Activated naive CD4-positive, alpha-beta T cell treated with anti-CD3 and anti-CD28 coated beads, Interleukin-2, amount 50 U/mL, for 24 hours (primary cell): ENCODE data around the gene DDX1.
"Not testable (repeated sequence)": the region's sequence is repeated elsewhere in the genome, so short reads cannot be mapped to it uniquely, and the experiment has no call there.

ENCODE experiments used
- H3K27ac Mint-ChIP-seq: one replicate; pipeline ENCODE4 v1.8.0; 2021; ENCODE audit warnings: mild to moderate bottlenecking, mixed read lengths
- H3K27me3 Mint-ChIP-seq: one replicate; pipeline ENCODE4 v1.8.0; 2021; ENCODE audit warnings: mixed read lengths
- H3K36me3 Mint-ChIP-seq: one replicate; pipeline ENCODE4 v1.8.0; 2021; ENCODE audit warnings: mixed read lengths
- H3K4me1 Mint-ChIP-seq: one replicate; pipeline ENCODE4 v1.8.0; 2021; ENCODE audit warnings: mixed read lengths
- H3K4me3 Mint-ChIP-seq: one replicate; pipeline ENCODE4 v1.8.0; 2021; ENCODE audit warnings: mild to moderate bottlenecking, mixed read lengths
- H3K9me3 Mint-ChIP-seq: one replicate; pipeline ENCODE4 v1.8.0; 2021; ENCODE audit warnings: mixed read lengths

DDX1 gene

DNA sequence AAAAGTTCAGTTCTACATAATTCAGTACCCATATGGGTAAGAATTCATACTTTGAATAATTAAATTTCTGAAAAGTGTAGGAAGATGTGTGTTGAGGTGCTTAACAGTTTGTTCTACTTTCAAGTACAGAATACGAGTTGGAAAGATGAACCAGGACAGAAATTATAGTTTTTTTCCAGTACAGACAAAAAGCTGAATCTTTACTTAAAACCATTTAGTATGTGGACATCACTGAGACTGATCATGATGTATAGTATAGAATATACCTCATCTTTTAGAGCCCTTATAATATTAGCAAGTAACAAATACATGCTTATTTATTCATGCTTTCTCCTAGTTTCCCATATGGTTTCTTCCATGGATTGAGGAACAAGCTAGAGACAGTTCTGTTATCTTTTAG lies 10.0 kb downstream of the DDX1 start:
- Mint-ChIP-seq H3K4me3 (no peak overlapping the region), H3K4me1 (no peaks in the 10 kb centered on the region), H3K36me3 (peaks cover 28% of the 10 kb centered on the region), H3K27me3 (no peaks in the 10 kb centered on the region), H3K27ac (no peak overlapping the region), H3K9me3 (no peaks in the 10 kb centered on the region)

GRCh38 chr2:15602393-15602792 lies 10.7 kb downstream of the DDX1 start:
- H3K27me3 Mint-ChIP-seq, result no peaks in the 10 kb centered on the region
- H3K4me3 Mint-ChIP-seq, result no peak overlapping the region
- no peaks in the 10 kb centered on the region for H3K4me1 Mint-ChIP-seq
- H3K27ac Mint-ChIP-seq, result no peak overlapping the region
- peaks cover 26% of the 10 kb centered on the region for H3K36me3 Mint-ChIP-seq
- no peaks in the 10 kb centered on the region for H3K9me3 Mint-ChIP-seq

GRCh38 chr2:15603044-15603765 lies 11.5 kb downstream of the DDX1 start:
- no peak overlapping the region for H3K4me3 Mint-ChIP-seq
- H3K36me3 Mint-ChIP-seq, result peaks cover 28% of the 10 kb centered on the region
- no peaks in the 10 kb centered on the region for H3K27me3 Mint-ChIP-seq
- no peak overlapping the region for H3K27ac Mint-ChIP-seq
- no peaks in the 10 kb centered on the region for H3K9me3 Mint-ChIP-seq
- H3K4me1 Mint-ChIP-seq, result no peaks in the 10 kb centered on the region

DNA sequence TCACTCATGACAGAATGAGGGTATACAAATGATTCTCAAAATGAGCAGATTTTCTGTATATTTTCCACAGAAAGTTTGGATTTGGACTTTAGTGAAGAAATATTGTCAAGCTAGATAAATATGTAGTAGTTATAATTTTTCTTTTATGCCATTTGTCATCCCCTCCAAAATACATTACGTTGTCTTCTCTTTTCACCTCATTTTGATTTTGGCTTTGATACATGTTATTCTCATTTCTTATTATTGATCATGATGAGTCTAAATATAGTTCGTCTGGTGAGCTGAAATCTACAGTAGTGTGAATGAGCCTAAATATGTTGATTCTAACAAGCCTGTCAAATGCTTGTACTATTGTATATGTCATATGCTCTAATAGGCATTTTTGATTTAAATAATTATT lies 12.3 kb downstream of the DDX1 start:
- no peak overlapping the region for H3K4me3 Mint-ChIP-seq
- no peaks in the 10 kb centered on the region for H3K4me1 Mint-ChIP-seq
- H3K36me3 Mint-ChIP-seq, result peaks cover 28% of the 10 kb centered on the region
- no peaks in the 10 kb centered on the region for H3K9me3 Mint-ChIP-seq
- no peak overlapping the region for H3K27ac Mint-ChIP-seq
- H3K27me3 Mint-ChIP-seq, result no peaks in the 10 kb centered on the region

DNA sequence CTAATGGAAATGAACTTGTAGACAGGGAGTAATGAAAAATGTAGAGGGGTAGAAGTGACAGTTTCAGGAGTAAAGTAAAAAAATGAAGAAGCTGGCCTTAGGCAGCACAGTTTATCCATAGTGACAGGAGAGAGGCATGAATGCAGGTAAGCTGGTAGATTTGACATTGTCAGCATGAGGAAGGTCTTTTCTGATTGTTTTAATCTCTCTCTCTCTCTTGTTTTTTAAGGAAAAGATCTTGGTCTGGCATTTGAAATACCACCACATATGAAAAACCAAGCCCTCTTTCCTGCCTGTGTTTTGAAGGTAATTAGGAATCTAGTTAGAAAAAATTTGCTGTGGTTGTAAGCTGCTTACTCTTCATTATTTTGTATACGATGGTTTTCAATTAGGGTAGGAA lies 14.1 kb downstream of the DDX1 start:
- H3K36me3 Mint-ChIP-seq, result peaks cover 33% of the 10 kb centered on the region
- no peaks in the 10 kb centered on the region for H3K27me3 Mint-ChIP-seq
- H3K4me1 Mint-ChIP-seq, result no peaks in the 10 kb centered on the region
- no peak overlapping the region for H3K4me3 Mint-ChIP-seq
- no peaks in the 10 kb centered on the region for H3K9me3 Mint-ChIP-seq
- H3K27ac Mint-ChIP-seq, result no peak overlapping the region

- H3K36me3 Mint-ChIP-seq, result peaks cover 31% of the 10 kb centered on the region
- no peaks in the 10 kb centered on the region for H3K27me3 Mint-ChIP-seq
- H3K27ac Mint-ChIP-seq, result no peak overlapping the region
- H3K4me1 Mint-ChIP-seq, result no peaks in the 10 kb centered on the region
- H3K9me3 Mint-ChIP-seq, result no peaks in the 10 kb centered on the region
- H3K4me3 Mint-ChIP-seq, result no peak overlapping the region
Measured at GRCh38 chr2:15606481-15607441, 15.1 kb downstream of the DDX1 start.

- Mint-ChIP-seq H3K27ac (no peak overlapping the region), H3K36me3 (peaks cover 27% of the 10 kb centered on the region), H3K4me3 (no peak overlapping the region), H3K27me3 (no peaks in the 10 kb centered on the region), H3K4me1 (no peaks in the 10 kb centered on the region), H3K9me3 (no peaks in the 10 kb centered on the region)
Measured at GRCh38 chr2:15607709-15608391, 16.2 kb downstream of the DDX1 start.

GRCh38 chr2:15608392-15608761 lies 16.7 kb downstream of the DDX1 start:
- Mint-ChIP-seq H3K36me3 (peaks cover 28% of the 10 kb centered on the region), H3K27me3 (no peaks in the 10 kb centered on the region), H3K27ac (no peak overlapping the region), H3K9me3 (no peaks in the 10 kb centered on the region), H3K4me3 (no peak overlapping the region), H3K4me1 (peaks cover 1% of the 10 kb centered on the region)

DNA sequence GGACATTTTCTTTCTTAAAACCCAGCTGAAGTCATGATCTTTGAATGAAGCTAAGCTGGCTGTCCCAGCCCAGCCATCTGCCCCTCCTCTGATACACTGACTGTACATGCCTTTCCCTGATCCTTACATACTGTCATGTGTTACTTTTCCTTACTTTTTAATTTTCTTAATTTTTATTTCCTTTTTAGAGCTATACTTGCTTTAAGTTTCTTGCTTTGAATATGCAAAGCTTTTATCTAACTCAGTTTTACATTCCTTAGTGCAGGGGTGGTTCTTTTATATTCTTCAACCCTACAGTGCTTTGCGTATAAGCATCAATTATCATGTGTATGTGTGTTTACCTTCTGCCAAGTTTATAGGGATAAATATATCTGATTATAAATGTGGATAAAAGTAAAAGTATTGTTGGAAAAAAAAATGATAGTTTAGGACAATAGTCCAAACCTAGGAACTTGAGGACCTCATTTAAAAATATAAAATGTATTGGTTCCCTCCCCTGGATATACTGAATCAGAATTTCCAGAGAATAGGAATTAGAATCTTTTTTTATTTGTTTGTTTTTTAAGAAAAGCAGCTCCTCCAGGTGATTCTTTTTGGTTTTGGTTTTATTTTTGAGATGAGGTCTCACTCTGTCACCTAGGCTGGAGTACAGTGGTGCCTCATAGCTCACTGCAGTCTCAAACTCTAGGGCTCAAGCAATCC lies 17.8 kb downstream of the DDX1 start:
- no peak overlapping the region for H3K27ac Mint-ChIP-seq
- no peak overlapping the region for H3K4me3 Mint-ChIP-seq
- H3K36me3 Mint-ChIP-seq, result peaks cover 30% of the 10 kb centered on the region
- H3K4me1 Mint-ChIP-seq, result peaks cover 3% of the 10 kb centered on the region
- H3K27me3 Mint-ChIP-seq, result no peaks in the 10 kb centered on the region
- no peaks in the 10 kb centered on the region for H3K9me3 Mint-ChIP-seq

GRCh38 chr2:15610430-15610952 lies 18.8 kb downstream of the DDX1 start:
- Mint-ChIP-seq H3K9me3 (no peaks in the 10 kb centered on the region), H3K4me1 (peaks cover 3% of the 10 kb centered on the region), H3K4me3 (no peak overlapping the region), H3K36me3 (peaks cover 22% of the 10 kb centered on the region), H3K27ac (no peak overlapping the region), H3K27me3 (no peaks in the 10 kb centered on the region)

DNA sequence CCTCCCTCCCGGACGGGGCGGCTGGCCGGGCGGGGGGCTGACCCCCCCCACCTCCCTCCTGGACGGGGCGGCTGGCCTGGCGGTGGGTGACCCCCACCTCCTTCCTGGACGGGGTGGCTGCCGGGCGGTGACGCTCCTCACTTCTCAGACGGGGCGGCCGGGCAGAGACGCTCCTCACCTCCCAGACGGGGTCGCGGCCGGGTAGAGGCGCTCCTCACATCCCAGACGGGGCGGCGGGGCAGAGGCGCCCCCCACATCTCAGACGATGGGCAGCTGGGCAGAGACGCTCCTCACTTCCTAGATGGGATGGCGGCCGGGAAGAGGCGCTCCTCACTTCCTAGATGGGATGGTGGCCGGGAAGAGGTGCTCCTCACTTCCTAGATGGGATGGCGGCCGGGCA lies 20.4 kb downstream of the DDX1 start:
- H3K36me3 Mint-ChIP-seq, result peaks cover 20% of the 10 kb centered on the region
- not testable (repeated sequence) for H3K9me3 Mint-ChIP-seq, H3K27ac Mint-ChIP-seq, H3K4me1 Mint-ChIP-seq, H3K27me3 Mint-ChIP-seq, H3K4me3 Mint-ChIP-seq

DNA sequence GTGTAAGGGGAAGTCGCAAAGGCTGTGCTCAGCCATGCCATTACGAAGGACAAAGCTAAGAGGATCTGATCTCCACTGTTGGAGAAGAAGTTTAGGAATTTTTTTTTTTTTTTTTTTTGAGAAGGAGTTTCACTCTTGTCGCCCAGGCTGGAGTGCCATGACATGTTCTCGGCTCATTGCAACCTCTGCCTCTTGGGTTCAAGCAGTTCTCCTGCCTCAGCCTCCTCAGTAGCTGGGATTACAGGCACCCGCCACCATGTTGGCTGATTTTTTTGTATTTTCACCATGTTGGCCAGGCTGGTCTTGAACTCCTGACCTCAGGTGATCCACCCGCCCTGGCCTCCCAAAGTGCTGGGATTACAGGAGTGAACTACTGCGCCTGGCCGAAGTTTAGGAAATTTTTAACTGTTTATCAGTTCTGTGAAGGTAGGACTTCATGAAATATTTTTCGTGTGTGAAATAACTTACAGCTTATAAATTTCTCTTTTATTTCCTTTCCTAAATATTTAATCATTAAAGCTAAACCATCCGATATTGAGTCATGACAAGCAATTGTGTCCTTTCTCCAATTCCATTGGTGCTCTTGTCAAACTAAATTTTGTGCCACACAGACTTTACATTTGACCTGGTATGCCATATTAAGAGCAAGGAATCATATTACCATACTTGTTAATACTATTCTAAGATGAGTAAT lies 22.2 kb downstream of the DDX1 start:
- peaks cover 3% of the 10 kb centered on the region for H3K4me1 Mint-ChIP-seq
- no peaks in the 10 kb centered on the region for H3K27me3 Mint-ChIP-seq
- no peak overlapping the region for H3K4me3 Mint-ChIP-seq
- no peak overlapping the region for H3K27ac Mint-ChIP-seq
- peaks cover 15% of the 10 kb centered on the region for H3K36me3 Mint-ChIP-seq
- H3K9me3 Mint-ChIP-seq, result no peaks in the 10 kb centered on the region

GRCh38 chr2:15614545-15615300 lies 23.1 kb downstream of the DDX1 start:
- H3K9me3 Mint-ChIP-seq, result no peaks in the 10 kb centered on the region
- peaks cover 3% of the 10 kb centered on the region for H3K4me1 Mint-ChIP-seq
- peaks cover 15% of the 10 kb centered on the region for H3K36me3 Mint-ChIP-seq
- no peak overlapping the region for H3K27ac Mint-ChIP-seq
- H3K4me3 Mint-ChIP-seq, result no peak overlapping the region
- no peaks in the 10 kb centered on the region for H3K27me3 Mint-ChIP-seq

DNA sequence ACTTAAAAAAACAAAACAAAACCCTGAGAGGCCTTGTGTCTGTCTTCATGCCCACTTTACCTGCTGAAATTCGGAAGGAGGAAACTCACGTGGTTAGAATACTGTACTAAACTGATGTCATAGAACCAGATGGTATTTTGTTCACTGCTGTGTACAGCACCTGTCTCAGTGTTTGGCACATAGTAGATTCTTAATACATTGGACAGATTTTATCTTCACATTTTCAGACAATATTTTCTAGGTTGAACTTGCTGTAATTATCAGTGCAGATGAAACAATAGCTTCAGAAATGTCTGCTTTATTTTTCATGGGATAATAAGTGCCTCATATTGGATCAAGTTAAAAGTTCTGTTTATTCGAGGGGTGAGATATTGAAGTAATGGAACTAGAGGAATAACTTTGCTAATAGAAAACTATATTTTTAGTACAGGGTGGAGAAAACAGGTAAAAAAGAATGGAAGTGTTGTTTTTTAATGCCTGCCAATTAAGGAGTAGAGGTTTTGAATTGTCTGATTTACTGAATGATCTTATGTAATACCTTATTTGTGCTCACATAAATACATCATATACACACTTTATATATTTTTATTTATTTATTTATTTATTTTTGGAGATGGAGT lies 23.7 kb downstream of the DDX1 start:
- H3K27ac Mint-ChIP-seq, result peak overlapping the region; percentile 18
- no peaks in the 10 kb centered on the region for H3K9me3 Mint-ChIP-seq
- H3K27me3 Mint-ChIP-seq, result no peaks in the 10 kb centered on the region
- peaks cover 3% of the 10 kb centered on the region for H3K4me1 Mint-ChIP-seq
- peaks cover 10% of the 10 kb centered on the region for H3K36me3 Mint-ChIP-seq
- H3K4me3 Mint-ChIP-seq, result no peak overlapping the region
